ENCODE results near the gene SLC40A1. TPM values are rescaled to one million over a fixed set of nuclear protein-coding genes. Genes with fewer than 3 reads are reported as not detected.

The SLC40A1 gene
- total RNA-seq, 1 donor from 2014 or later, result not detected

DNA sequence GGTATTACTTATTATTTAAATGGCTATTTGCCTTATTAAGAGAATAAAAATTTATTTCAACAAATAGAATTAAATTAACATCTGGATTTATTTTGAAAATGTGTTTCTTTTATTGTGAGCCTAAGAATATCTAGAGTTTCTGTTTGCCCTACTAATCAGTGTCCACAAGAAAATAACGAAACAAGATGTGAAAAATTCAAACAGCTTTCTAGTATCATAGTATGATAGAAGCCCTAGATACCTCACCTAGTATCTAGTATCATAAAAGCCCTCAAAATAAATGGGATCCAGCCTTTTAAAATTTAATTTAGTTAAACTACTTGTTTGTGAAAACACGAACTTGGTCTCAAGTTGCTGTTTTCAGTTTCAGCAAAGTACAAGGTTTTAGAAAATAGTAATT, 13.7 kb upstream of the SLC40A1 start:
- H3K4me1 Mint-ChIP-seq, result no peaks in the 10 kb centered on the region

DNA sequence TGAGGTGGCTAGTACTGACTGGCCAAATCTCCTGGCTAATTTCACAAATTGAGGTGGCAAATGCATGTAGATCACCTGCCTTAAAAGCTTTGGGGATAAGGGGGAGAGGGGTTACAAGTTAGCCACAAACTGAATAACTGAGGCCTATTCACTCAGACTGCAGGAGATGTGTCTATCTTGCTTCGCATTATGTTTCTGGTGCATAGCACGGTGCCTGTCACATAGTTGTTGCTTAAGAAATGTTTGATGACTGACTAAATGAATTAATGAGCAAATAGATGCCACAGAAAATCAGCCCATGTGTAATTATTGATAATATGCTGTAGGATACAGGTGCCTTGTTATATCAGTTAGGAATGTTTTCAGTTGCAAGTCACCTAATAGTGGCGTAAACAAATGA, 12.5 kb upstream of the SLC40A1 start:
- DNase-seq (ENCODE audit: low spot score), result no peak
- Histone ChIP-seq H3K9me3 (ENCODE audit: low read depth) (no peaks in the 10 kb centered on the region), H3K27ac (no peak overlapping the region), H3K4me1 (no peaks in the 10 kb centered on the region), H3K9ac (no peak overlapping the region), H3K79me2 (ENCODE audit: low read depth) (no peaks in the 10 kb centered on the region), H3K4me3 (no peak overlapping the region), H3K36me3 (no peaks in the 10 kb centered on the region), H3K4me2 (no peak overlapping the region), H4K20me1 (ENCODE audit: low read depth) (no peaks in the 10 kb centered on the region), H3K27me3 (peaks cover 16% of the 10 kb centered on the region), H3F3A (ENCODE audit: low read depth) (no peaks in the 10 kb centered on the region), H2AFZ (replicated peaks) (no peak overlapping the region)
- no peak overlapping the region for H3K4me3 Mint-ChIP-seq
- no peaks in the 10 kb centered on the region for H3K4me1 Mint-ChIP-seq
- no peak for TF ChIP-seq EZH2 (IDR thresholded peaks at IDR 0.05)
- TF ChIP-seq, protein P1, sequence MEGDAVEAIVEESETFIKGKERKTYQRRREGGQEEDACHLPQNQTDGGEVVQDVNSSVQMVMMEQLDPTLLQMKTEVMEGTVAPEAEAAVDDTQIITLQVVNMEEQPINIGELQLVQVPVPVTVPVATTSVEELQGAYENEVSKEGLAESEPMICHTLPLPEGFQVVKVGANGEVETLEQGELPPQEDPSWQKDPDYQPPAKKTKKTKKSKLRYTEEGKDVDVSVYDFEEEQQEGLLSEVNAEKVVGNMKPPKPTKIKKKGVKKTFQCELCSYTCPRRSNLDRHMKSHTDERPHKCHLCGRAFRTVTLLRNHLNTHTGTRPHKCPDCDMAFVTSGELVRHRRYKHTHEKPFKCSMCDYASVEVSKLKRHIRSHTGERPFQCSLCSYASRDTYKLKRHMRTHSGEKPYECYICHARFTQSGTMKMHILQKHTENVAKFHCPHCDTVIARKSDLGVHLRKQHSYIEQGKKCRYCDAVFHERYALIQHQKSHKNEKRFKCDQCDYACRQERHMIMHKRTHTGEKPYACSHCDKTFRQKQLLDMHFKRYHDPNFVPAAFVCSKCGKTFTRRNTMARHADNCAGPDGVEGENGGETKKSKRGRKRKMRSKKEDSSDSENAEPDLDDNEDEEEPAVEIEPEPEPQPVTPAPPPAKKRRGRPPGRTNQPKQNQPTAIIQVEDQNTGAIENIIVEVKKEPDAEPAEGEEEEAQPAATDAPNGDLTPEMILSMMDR (IDR thresholded peaks at IDR 0.05), result no peak
- no peak for TF ChIP-seq EZH2phosphoT487 (IDR thresholded peaks at IDR 0.05)
- H3K9me3 Mint-ChIP-seq, result no peaks in the 10 kb centered on the region
- H3K36me3 Mint-ChIP-seq, result no peaks in the 10 kb centered on the region
- H3K27ac Mint-ChIP-seq, result no peak overlapping the region
- H3K27me3 Mint-ChIP-seq (ENCODE audit: insufficient read depth, low read depth), result no peaks in the 10 kb centered on the region

More for the DNA sequence above, 13.7 kb upstream of the SLC40A1 start:
- Mint-ChIP-seq H3K36me3 (no peaks in the 10 kb centered on the region), H3K4me3 (no peak overlapping the region), H3K9me3 (no peaks in the 10 kb centered on the region), H3K27ac (no peak overlapping the region), H3K27me3 (ENCODE audit: insufficient read depth, low read depth) (no peaks in the 10 kb centered on the region)
- H3K4me2 ChIP-seq, result no peak overlapping the region
- H3K79me2 ChIP-seq (ENCODE audit: low read depth), result no peaks in the 10 kb centered on the region
- no peaks in the 10 kb centered on the region for H4K20me1 ChIP-seq (ENCODE audit: low read depth)
- no peak overlapping the region for H3K9ac ChIP-seq
- TF ChIP-seq EZH2phosphoT487 (IDR thresholded peaks at IDR 0.05) (no peak), EZH2 (IDR thresholded peaks at IDR 0.05) (no peak)
- TF ChIP-seq, protein P1 (IDR thresholded peaks at IDR 0.05), result no peak
- DNase-seq (ENCODE audit: low spot score), result no peak
- H3K36me3 ChIP-seq, result no peaks in the 10 kb centered on the region
- H3K4me3 ChIP-seq, result no peak overlapping the region
- H3F3A ChIP-seq (ENCODE audit: low read depth), result no peaks in the 10 kb centered on the region
- no peaks in the 10 kb centered on the region for H3K9me3 ChIP-seq (ENCODE audit: low read depth)
- peaks cover 7% of the 10 kb centered on the region for H3K27me3 ChIP-seq
- no peak overlapping the region for H3K27ac ChIP-seq
- no peak overlapping the region for H2AFZ ChIP-seq (replicated peaks)
- H3K4me1 ChIP-seq, result no peaks in the 10 kb centered on the region

DNA sequence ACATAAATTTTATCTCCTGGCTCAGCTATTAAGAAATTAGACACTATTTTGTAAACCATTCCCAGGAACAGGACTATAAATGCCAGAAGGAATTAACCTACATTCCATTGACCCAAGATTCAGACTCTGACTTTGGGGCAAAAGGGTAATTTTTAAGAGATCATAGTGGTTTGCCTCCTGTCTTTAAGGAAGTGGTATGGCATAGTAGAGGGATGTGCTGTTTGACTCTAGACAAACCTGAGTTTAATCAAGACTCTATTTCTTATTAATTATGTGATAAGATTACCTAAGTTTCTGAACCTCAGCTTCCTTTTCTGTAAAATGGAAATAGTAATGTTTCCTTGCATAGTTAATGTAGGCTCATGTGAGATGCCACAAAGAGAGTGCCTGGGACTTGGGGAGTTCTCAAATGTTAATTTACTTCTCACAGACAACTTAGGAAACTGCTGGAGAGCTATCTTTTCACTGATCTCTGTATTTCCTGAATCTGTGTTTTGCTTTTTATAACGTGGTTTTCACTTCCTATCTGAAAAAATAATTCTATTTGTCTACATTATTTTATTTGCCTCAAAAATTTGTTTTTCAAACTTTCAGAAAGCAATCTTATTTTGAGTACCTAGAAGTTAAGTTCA, 11.9 kb upstream of the SLC40A1 start:
- no peaks in the 10 kb centered on the region for H3K9me3 Mint-ChIP-seq
- H3K27me3 Mint-ChIP-seq (ENCODE audit: insufficient read depth, low read depth), result no peaks in the 10 kb centered on the region
- H3K4me3 ChIP-seq, result no peak overlapping the region
- H3K4me2 ChIP-seq, result no peak overlapping the region
- H3K27ac ChIP-seq, result no peak overlapping the region
- H3K4me1 ChIP-seq, result no peaks in the 10 kb centered on the region
- peaks cover 22% of the 10 kb centered on the region for H3K27me3 ChIP-seq
- H3K4me3 Mint-ChIP-seq, result no peak overlapping the region
- H3K4me1 Mint-ChIP-seq, result no peaks in the 10 kb centered on the region
- no peaks in the 10 kb centered on the region for H3K9me3 ChIP-seq (ENCODE audit: low read depth)
- H3K9ac ChIP-seq, result no peak overlapping the region
- no peaks in the 10 kb centered on the region for H3F3A ChIP-seq (ENCODE audit: low read depth)
- no peak overlapping the region for H2AFZ ChIP-seq (replicated peaks)
- no peak for DNase-seq (ENCODE audit: low spot score)
- TF ChIP-seq EZH2phosphoT487 (IDR thresholded peaks at IDR 0.05) (no peak), EZH2 (IDR thresholded peaks at IDR 0.05) (no peak)
- TF ChIP-seq, protein P1 (IDR thresholded peaks at IDR 0.05), result no peak
- H3K36me3 ChIP-seq, result no peaks in the 10 kb centered on the region
- H3K27ac Mint-ChIP-seq, result no peak overlapping the region
- H3K36me3 Mint-ChIP-seq, result no peaks in the 10 kb centered on the region
- no peaks in the 10 kb centered on the region for H3K79me2 ChIP-seq (ENCODE audit: low read depth)
- H4K20me1 ChIP-seq (ENCODE audit: low read depth), result no peaks in the 10 kb centered on the region
